Skeletal muscle tissue (tissue), 5 donors: ENCODE results near the gene OPRD1. TPM values are rescaled to one million over a fixed set of nuclear protein-coding genes. Genes with fewer than 3 reads are reported as not detected.

Experiments used
- H3K27ac ChIP-seq: one replicate; pipeline ENCODE4 v1.7.0; 2013; ENCODE audit warnings: mild to moderate bottlenecking, low read depth, low read length, inconsistent platforms
- H3K27me3 ChIP-seq, 3 donors: one replicate each; pipeline ENCODE4 v1.7.0; 2013; ENCODE audit warnings: low read length in 3 of 3; ENCODE audit not compliant: control insufficient read depth in 3 of 3, insufficient read depth in 3 of 3
- H3K36me3 ChIP-seq, 3 donors: one replicate each; pipeline ENCODE4 v1.7.0; 2013; ENCODE audit warnings: low read length in 3 of 3; ENCODE audit not compliant: control insufficient read depth in 3 of 3, insufficient read depth in 3 of 3
- H3K4me1 ChIP-seq, 3 donors: one replicate each; pipeline ENCODE4 v1.7.0; 2013; ENCODE audit warnings: low read length in 3 of 3, mild to moderate bottlenecking in 3 of 3; ENCODE audit not compliant: control insufficient read depth in 3 of 3, insufficient read depth in 3 of 3
- H3K4me3 ChIP-seq, 3 donors: one replicate each; pipeline ENCODE4 v1.7.0; 2013; ENCODE audit warnings: low read length in 3 of 3
- H3K9ac ChIP-seq, 3 donors: one replicate each; pipeline ENCODE4 v1.7.0; 2013; ENCODE audit warnings: low read length in 3 of 3, mild to moderate bottlenecking in 3 of 3, moderate library complexity in 2 of 3, low read depth in 1 of 3
- H3K9me3 ChIP-seq, 3 donors: one replicate each; pipeline ENCODE4 v1.7.0; 2013; ENCODE audit warnings: low read length in 3 of 3; ENCODE audit not compliant: control insufficient read depth in 3 of 3
- small RNA-seq: library from RNA; depleted of rRNA; stranded (forward); fragments of <200 nt; gene quantifications from one replicate; pipeline ENCODE3, GENCODE V24; 2014
- total RNA-seq: library from RNA; depleted of rRNA; stranded (reverse); fragments of >200 nt; gene quantifications from one replicate; pipeline ENCODE4 v1.2.3, GENCODE V29; 2014
- donor health status: Osteomylitis.

OPRD1 gene
- total RNA-seq, 1 donor from 2014 or later, result 0.52 TPM

- Histone ChIP-seq H3K9me3 (no peaks in the 10 kb centered on the region), H3K4me3 (no peak overlapping the region), H3K27me3 (no peaks in the 10 kb centered on the region), H3K27ac (no peak overlapping the region), H3K4me1 (peaks cover 14 to 19% (median 16%) of the 10 kb centered on the region in 3 donors), H3K36me3 (no peaks in the 10 kb centered on the region), H3K9ac (no peak overlapping the region)
These were observed 105.8 kb downstream of the OPRD1 start for GRCh38 chr1:28917757-28918118.

Small RNA genes lying within 50 kb of the gene (small RNA-seq; reads per million reads assigned to genes)
- gene RF00019, result not detected

Other genes starting within 250 kb of the OPRD1 start
- 5.7 TPM for gene RAB42, start 219.9 kb upstream of the OPRD1 start, total RNA-seq
- 32.9 TPM for gene TAF12, start 169.1 kb upstream of the OPRD1 start, total RNA-seq
- gene RNU11, start 163.6 kb upstream of the OPRD1 start, total RNA-seq, result not detected
- 4.7 TPM for gene GMEB1, start 143.4 kb upstream of the OPRD1 start, total RNA-seq
- gene YTHDF2, start 75.2 kb upstream of the OPRD1 start, total RNA-seq, result 59.5 TPM
- 37.6 TPM for gene EPB41, start 102.4 kb downstream of the OPRD1 start, total RNA-seq